Ishikawa (cell line): ENCODE measurements around the gene TOMT.

Experiments used
- CEBPB ChIP-seq: IDR thresholded peaks from 2 replicates; pipeline ENCODE4 v1.6.1; 2012
- CREB1 ChIP-seq: IDR thresholded peaks from 2 replicates; pipeline ENCODE4 v1.6.1; 2012; ENCODE audit warnings: low read depth
- EGR1 ChIP-seq: IDR thresholded peaks from 2 replicates; pipeline ENCODE4 v1.6.1; 2012
- EP300 ChIP-seq: IDR thresholded peaks from 2 replicates; pipeline ENCODE4 v1.6.1; 2012; ENCODE audit warnings: borderline replicate concordance
- FOXM1 ChIP-seq: IDR thresholded peaks from 2 replicates; pipeline ENCODE4 v1.6.1; 2012; ENCODE audit warnings: low read depth, borderline replicate concordance
- MAX ChIP-seq: IDR thresholded peaks from 2 replicates; pipeline ENCODE4 v1.6.1; 2012
- NFIC ChIP-seq: IDR thresholded peaks from 2 replicates; pipeline ENCODE4 v1.6.1; 2012
- RAD21 ChIP-seq: IDR thresholded peaks from 2 replicates; pipeline ENCODE4 v1.6.1; 2012; ENCODE audit warnings: low read depth
- REST ChIP-seq: IDR thresholded peaks from 2 replicates; pipeline ENCODE4 v1.6.1; 2012; ENCODE audit warnings: low read depth, mild to moderate bottlenecking
- TAF1 ChIP-seq: IDR thresholded peaks from 2 replicates; pipeline ENCODE4 v1.6.1; 2012; ENCODE audit warnings: low read depth, mild to moderate bottlenecking
- TCF12 ChIP-seq: IDR thresholded peaks from 2 replicates; pipeline ENCODE4 v1.6.1; 2012; ENCODE audit warnings: low read depth
- TEAD4 ChIP-seq: IDR thresholded peaks from 2 replicates; pipeline ENCODE4 v1.6.1; 2012
- USF1 ChIP-seq: IDR thresholded peaks from 2 replicates; pipeline ENCODE4 v1.6.1; 2012
- YY1 ChIP-seq: IDR thresholded peaks from 2 replicates; pipeline ENCODE4 v1.6.1; 2012; ENCODE audit warnings: low read depth
- ZBTB7A ChIP-seq: IDR thresholded peaks from 2 replicates; pipeline ENCODE4 v1.6.1; 2012; ENCODE audit warnings: low read depth

TOMT gene

GRCh38 chr11:72085621-72086351 is 19.9 kb upstream of the TOMT start:
- TF ChIP-seq USF1 (peak; percentile 79), EGR1 (no peak)

- TF ChIP-seq FOXM1 (no peak), YY1 (no peak), USF1 (no peak), RAD21 (no peak), TEAD4 (no peak), CEBPB (no peak), EGR1 (no peak), EP300 (no peak), NFIC (no peak), REST (no peak), MAX (no peak), ZBTB7A (no peak)
These were observed 17.5 kb upstream of the TOMT start for GRCh38 chr11:72088076-72088808.

GRCh38 chr11:72091292-72091691 is 14.4 kb upstream of the TOMT start:
- TF ChIP-seq RAD21 (peak; percentile 83), FOXM1 (no peak), YY1 (no peak), EP300 (no peak), TAF1 (no peak)

- TF ChIP-seq USF1 = no peak
- TF ChIP-seq TEAD4 = no peak
- no peak for TF ChIP-seq EGR1
- no peak for TF ChIP-seq TCF12
- no peak for TF ChIP-seq FOXM1
- TF ChIP-seq EP300 = no peak
- no peak for TF ChIP-seq MAX
These were observed 7.0 kb upstream of the TOMT start for GRCh38 chr11:72098741-72099140.

GRCh38 chr11:72100009-72100408 is 5.7 kb upstream of the TOMT start:
- TF ChIP-seq TEAD4 (no peak), CEBPB (no peak), YY1 (no peak), TCF12 (no peak), MAX (no peak), CREB1 (no peak), ZBTB7A (no peak), RAD21 (no peak), NFIC (no peak), EP300 (no peak), EGR1 (no peak), TAF1 (no peak), REST (no peak), FOXM1 (no peak)
